HUES6 (cell line): ENCODE measurements around the gene PRSS56.
A peak's percentile ranks its signal among the peaks of the same experiment; 100 is the strongest.

Experiments used
- H3K27ac ChIP-seq: 2 replicates; pipeline ENCODE4 v1.7.0; 2013; ENCODE audit warnings: low read depth, mild to moderate bottlenecking, low read length, inconsistent platforms
- H3K27me3 ChIP-seq: 2 replicates; pipeline ENCODE4 v1.6.1; 2013; ENCODE audit warnings: low read length; ENCODE audit not compliant: control insufficient read depth, insufficient read depth
- H3K36me3 ChIP-seq: 2 replicates; pipeline ENCODE4 v1.6.1; 2013; ENCODE audit warnings: low read length; ENCODE audit not compliant: control insufficient read depth, insufficient read depth
- H3K4me1 ChIP-seq: 2 replicates; pipeline ENCODE4 v1.6.1; 2013; ENCODE audit warnings: low read length; ENCODE audit not compliant: control insufficient read depth, insufficient read depth
- H3K4me3 ChIP-seq: 2 replicates; pipeline ENCODE4 v1.5.1; 2013; ENCODE audit warnings: low read depth, low read length
- H3K9ac ChIP-seq: one replicate; pipeline ENCODE4 v1.6.1; 2013; ENCODE audit warnings: mild to moderate bottlenecking, low read length
- H3K9me3 ChIP-seq: 2 replicates; pipeline ENCODE4 v1.6.1; 2013; ENCODE audit warnings: low read depth, low read length; ENCODE audit not compliant: control insufficient read depth, insufficient read depth

Gene PRSS56

GRCh38 chr2:232522623-232523401 lies 2.6 kb downstream of the PRSS56 start:
- no peaks in the 10 kb centered on the region for H3K36me3 ChIP-seq
- no peaks in the 10 kb centered on the region for H3K9me3 ChIP-seq
- peak overlapping the region; percentile 57 for H3K4me3 ChIP-seq
- no peak overlapping the region for H3K27ac ChIP-seq
- peaks cover 16% of the 10 kb centered on the region for H3K4me1 ChIP-seq
- no peak overlapping the region for H3K9ac ChIP-seq
- H3K27me3 ChIP-seq = peaks cover 67% of the 10 kb centered on the region

- H3K4me3 ChIP-seq = peak overlapping the region; percentile 57
- H3K9me3 ChIP-seq = no peaks in the 10 kb centered on the region
- no peaks in the 10 kb centered on the region for H3K36me3 ChIP-seq
- peaks cover 16% of the 10 kb centered on the region for H3K4me1 ChIP-seq
- H3K27me3 ChIP-seq = peaks cover 68% of the 10 kb centered on the region
- H3K27ac ChIP-seq = no peak overlapping the region
- no peak overlapping the region for H3K9ac ChIP-seq
Measured at GRCh38 chr2:232523402-232523681, 3.2 kb downstream of the PRSS56 start.

GRCh38 chr2:232523682-232524597 lies 3.8 kb downstream of the PRSS56 start:
- Histone ChIP-seq H3K27me3 (peaks cover 68% of the 10 kb centered on the region), H3K36me3 (no peaks in the 10 kb centered on the region), H3K9me3 (no peaks in the 10 kb centered on the region), H3K27ac (no peak overlapping the region), H3K4me1 (peaks cover 15% of the 10 kb centered on the region), H3K9ac (no peak overlapping the region), H3K4me3 (peak overlapping the region; percentile 57)

- Histone ChIP-seq H3K4me3 (no peak overlapping the region), H3K27ac (no peak overlapping the region), H3K27me3 (peaks cover 63% of the 10 kb centered on the region), H3K9me3 (no peaks in the 10 kb centered on the region), H3K9ac (no peak overlapping the region), H3K36me3 (no peaks in the 10 kb centered on the region), H3K4me1 (peaks cover 8% of the 10 kb centered on the region)
Measured at GRCh38 chr2:232524771-232525170, 4.6 kb downstream of the PRSS56 start.

GRCh38 chr2:232525199-232525598 lies 5.0 kb downstream of the PRSS56 start:
- Histone ChIP-seq H3K27ac (no peak overlapping the region), H3K27me3 (peaks cover 60% of the 10 kb centered on the region)

GRCh38 chr2:232525791-232526371 lies 5.7 kb downstream of the PRSS56 start, which contains the start of gene CHRND:
Gene CHRND, plus strand, starts transcription at chr2:232526160. Its CDS starts 56 bp downstream, at chr2:232526216.
- Histone ChIP-seq H3K4me3 (no peak within 1 kb of the TSS), H3K9ac (no peak within 1 kb of the TSS), H3K27me3 (peaks cover 53% of the 10 kb centered on the region), H3K9me3 (no peaks in the 10 kb centered on the region), H3K27ac (no peak within 1 kb of the TSS), H3K36me3 (no peaks in the 10 kb centered on the region), H3K4me1 (peaks cover 8% of the 10 kb centered on the region)

More at GRCh38 chr2:232525199-232525598, 5.0 kb downstream of the PRSS56 start:
- H3K36me3 ChIP-seq = no peaks in the 10 kb centered on the region
- H3K4me3 ChIP-seq = no peak overlapping the region
- H3K9me3 ChIP-seq = no peaks in the 10 kb centered on the region
- no peak overlapping the region for H3K9ac ChIP-seq
- peaks cover 8% of the 10 kb centered on the region for H3K4me1 ChIP-seq

- H3K9me3 ChIP-seq = no peaks in the 10 kb centered on the region
- H3K27me3 ChIP-seq = peaks cover 48% of the 10 kb centered on the region
- no peak overlapping the region for H3K4me3 ChIP-seq
- H3K36me3 ChIP-seq = no peaks in the 10 kb centered on the region
- H3K4me1 ChIP-seq = peaks cover 8% of the 10 kb centered on the region
- H3K27ac ChIP-seq = no peak overlapping the region
- no peak overlapping the region for H3K9ac ChIP-seq
Measured at GRCh38 chr2:232526372-232526941, 6.3 kb downstream of the PRSS56 start.

- no peak overlapping the region for H3K4me3 ChIP-seq
- H3K36me3 ChIP-seq = no peaks in the 10 kb centered on the region
- H3K9ac ChIP-seq = no peak overlapping the region
- H3K27me3 ChIP-seq = peaks cover 32% of the 10 kb centered on the region
- H3K9me3 ChIP-seq = no peaks in the 10 kb centered on the region
- peaks cover 8% of the 10 kb centered on the region for H3K4me1 ChIP-seq
- H3K27ac ChIP-seq = no peak overlapping the region
Measured at GRCh38 chr2:232527905-232528470, 7.8 kb downstream of the PRSS56 start.

- H3K9me3 ChIP-seq = no peaks in the 10 kb centered on the region
- no peak overlapping the region for H3K27ac ChIP-seq
- peaks cover 3% of the 10 kb centered on the region; the same call in 1 of the 2 replicates for H3K4me1 ChIP-seq
- peaks cover 23% of the 10 kb centered on the region for H3K27me3 ChIP-seq
- H3K9ac ChIP-seq = no peak overlapping the region
- no peak overlapping the region for H3K4me3 ChIP-seq
- no peaks in the 10 kb centered on the region for H3K36me3 ChIP-seq
Measured at GRCh38 chr2:232528746-232529460, 8.7 kb downstream of the PRSS56 start.
